SU-DHL-6 (cell line): Measurements from ENCODE around the gene LRRC4C.

Experiments
- H2AFZ ChIP-seq: fragments of 200-600 bp; sonication (generic); 2 replicates; pipeline ENCODE4 v1.6.1; 2014; ENCODE audit warnings: low read depth, mild to moderate bottlenecking, moderate library complexity, mixed read lengths, antibody characterized with exemption, low read length; ENCODE audit not compliant: severe bottlenecking
- H3F3A ChIP-seq: fragments of 200-600 bp; shearing (Covaris generic); 2 replicates; pipeline ENCODE4 v1.6.0; 2016; ENCODE audit warnings: antibody characterized with exemption, mild to moderate bottlenecking; ENCODE audit not compliant: insufficient read depth
- H3K27ac ChIP-seq: fragments of 200-600 bp; sonication (generic); 2 replicates; pipeline ENCODE4 v1.5.1; 2016; ENCODE audit warnings: low read depth, mild to moderate bottlenecking, low read length, moderate library complexity, mixed read lengths
- H3K27me3 ChIP-seq: fragments of 200-600 bp; sonication (generic), shearing (Covaris generic); 2 replicates; pipeline ENCODE4 v1.6.0; 2014; ENCODE audit warnings: mild to moderate bottlenecking, low read length
- H3K36me3 ChIP-seq: fragments of 200-600 bp; sonication (generic); 2 replicates; pipeline ENCODE4 v1.6.1; 2014; ENCODE audit warnings: mild to moderate bottlenecking, low read length, mixed read lengths
- H3K4me2 ChIP-seq: fragments of 300-600, 200-600 bp; shearing (Covaris generic), sonication (generic); 2 replicates; pipeline ENCODE4 v1.6.0; 2014; ENCODE audit warnings: low read length, low read depth, mild to moderate bottlenecking; ENCODE audit not compliant: poor library complexity, severe bottlenecking
- H3K4me3 ChIP-seq: fragments of 200-600 bp; sonication (generic); 2 replicates; pipeline ENCODE4 v1.5.1; 2014; ENCODE audit warnings: antibody characterized with exemption, low read length, mild to moderate bottlenecking, mixed read lengths; ENCODE audit not compliant: insufficient read depth, poor library complexity, severe bottlenecking
- H3K79me2 ChIP-seq: fragments of 200-600 bp; sonication (generic); 2 replicates; pipeline ENCODE4 v1.6.1; 2014; ENCODE audit warnings: mild to moderate bottlenecking, low read length, moderate library complexity; ENCODE audit not compliant: insufficient read depth
- H3K9ac ChIP-seq: fragments of 200-600 bp; sonication (generic); 2 replicates; pipeline ENCODE4 v1.7.0; 2014; ENCODE audit warnings: mild to moderate bottlenecking, low read length
- H3K9me2 ChIP-seq: fragments of 200-600 bp; sonication (generic); replicated peaks from 2 replicates; pipeline ENCODE4 v1.6.1; 2014; ENCODE audit warnings: low read length; ENCODE audit not compliant: insufficient read depth
- H3K9me3 ChIP-seq: fragments of 200-600 bp; sonication (generic); 2 replicates; pipeline ENCODE4 v1.6.1; 2014; ENCODE audit warnings: low read length, mixed read lengths; ENCODE audit not compliant: insufficient read depth
- H4K20me1 ChIP-seq: fragments of 200-600 bp; sonication (generic); 2 replicates; pipeline ENCODE4 v1.6.1; 2014; ENCODE audit warnings: low read depth, mild to moderate bottlenecking, antibody characterized with exemption, low read length, moderate library complexity, mixed read lengths
- EZH2phosphoT487 ChIP-seq: fragments of 200-600 bp; sonication (generic), shearing (Covaris generic); conservative IDR thresholded peaks from 2 replicates; pipeline ENCODE4 v1.6.1; 2018; ENCODE audit warnings: mild to moderate bottlenecking, antibody characterized with exemption, low read length, moderate library complexity, mixed read lengths
- TF ChIP-seq, protein P1 (sequence below): fragments of 200-600 bp; sonication (generic); IDR thresholded peaks from one replicate; pipeline ENCODE4 v1.5.1; 2017; ENCODE audit warnings: antibody characterized with exemption, mild to moderate bottlenecking, low read length, moderate library complexity; ENCODE audit not compliant: insufficient read depth, poor library complexity, severe bottlenecking

LRRC4C gene

DNA sequence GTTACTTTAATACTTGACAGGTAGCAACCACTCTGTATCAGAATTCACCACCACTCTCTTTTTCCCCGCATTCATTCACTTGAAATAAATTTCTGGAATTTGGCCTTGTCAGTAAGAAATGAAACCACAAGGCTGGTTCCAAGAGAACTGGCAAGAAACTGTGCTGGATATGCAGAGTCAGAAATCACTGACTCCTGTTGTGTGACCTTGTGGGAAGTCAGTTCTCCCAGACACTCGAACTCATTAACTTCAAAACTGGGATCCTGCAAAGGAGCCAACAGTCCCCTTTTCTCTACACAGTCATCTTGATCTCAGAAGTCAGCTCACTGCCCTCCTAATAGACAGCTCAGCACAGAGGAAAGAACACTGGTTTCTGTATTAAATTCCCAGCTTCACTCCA is 142.7 kb downstream of the LRRC4C start:
- no peaks in the 10 kb centered on the region for H3K9me3 ChIP-seq
- H3K27me3 ChIP-seq, result no peaks in the 10 kb centered on the region
- no peaks in the 10 kb centered on the region for H3K79me2 ChIP-seq
- H3K36me3 ChIP-seq, result no peaks in the 10 kb centered on the region
- no peaks in the 10 kb centered on the region for H3K9me2 ChIP-seq
- H3K4me2 ChIP-seq, result no peak overlapping the region
- H4K20me1 ChIP-seq, result no peaks in the 10 kb centered on the region
- H3F3A ChIP-seq, result no peaks in the 10 kb centered on the region
- TF ChIP-seq, protein P1, sequence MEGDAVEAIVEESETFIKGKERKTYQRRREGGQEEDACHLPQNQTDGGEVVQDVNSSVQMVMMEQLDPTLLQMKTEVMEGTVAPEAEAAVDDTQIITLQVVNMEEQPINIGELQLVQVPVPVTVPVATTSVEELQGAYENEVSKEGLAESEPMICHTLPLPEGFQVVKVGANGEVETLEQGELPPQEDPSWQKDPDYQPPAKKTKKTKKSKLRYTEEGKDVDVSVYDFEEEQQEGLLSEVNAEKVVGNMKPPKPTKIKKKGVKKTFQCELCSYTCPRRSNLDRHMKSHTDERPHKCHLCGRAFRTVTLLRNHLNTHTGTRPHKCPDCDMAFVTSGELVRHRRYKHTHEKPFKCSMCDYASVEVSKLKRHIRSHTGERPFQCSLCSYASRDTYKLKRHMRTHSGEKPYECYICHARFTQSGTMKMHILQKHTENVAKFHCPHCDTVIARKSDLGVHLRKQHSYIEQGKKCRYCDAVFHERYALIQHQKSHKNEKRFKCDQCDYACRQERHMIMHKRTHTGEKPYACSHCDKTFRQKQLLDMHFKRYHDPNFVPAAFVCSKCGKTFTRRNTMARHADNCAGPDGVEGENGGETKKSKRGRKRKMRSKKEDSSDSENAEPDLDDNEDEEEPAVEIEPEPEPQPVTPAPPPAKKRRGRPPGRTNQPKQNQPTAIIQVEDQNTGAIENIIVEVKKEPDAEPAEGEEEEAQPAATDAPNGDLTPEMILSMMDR, result no peak
- no peak for TF ChIP-seq EZH2phosphoT487
- H3K27ac ChIP-seq, result no peak overlapping the region
- H3K4me3 ChIP-seq, result no peak overlapping the region
- H2AFZ ChIP-seq, result no peak overlapping the region
- no peak overlapping the region for H3K9ac ChIP-seq

DNA sequence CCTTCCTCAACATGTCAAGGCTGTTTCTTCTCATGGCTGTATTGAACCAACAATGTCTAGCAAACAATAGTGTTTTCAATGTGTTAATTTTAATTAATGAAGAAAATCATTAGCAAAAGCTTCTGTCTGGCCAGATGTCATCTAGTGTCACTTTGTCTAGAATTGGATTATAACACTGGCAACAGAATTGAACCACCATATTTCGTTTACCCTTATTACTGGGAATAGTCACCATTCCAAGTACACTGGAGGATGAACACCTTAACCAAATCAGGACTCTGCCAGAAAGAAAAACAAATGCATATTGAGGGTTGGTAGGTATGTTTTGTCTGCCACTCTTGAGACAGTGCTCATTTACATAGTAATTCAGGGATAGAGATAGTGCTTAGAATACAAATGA is 146.2 kb downstream of the LRRC4C start:
- no peaks in the 10 kb centered on the region for H4K20me1 ChIP-seq
- no peaks in the 10 kb centered on the region for H3K27me3 ChIP-seq
- TF ChIP-seq, protein P1, result no peak
- TF ChIP-seq EZH2phosphoT487, result no peak
- no peaks in the 10 kb centered on the region for H3K36me3 ChIP-seq
- H3F3A ChIP-seq, result no peaks in the 10 kb centered on the region
- H3K9me2 ChIP-seq, result no peaks in the 10 kb centered on the region
- H3K9me3 ChIP-seq, result no peaks in the 10 kb centered on the region
- no peaks in the 10 kb centered on the region for H3K79me2 ChIP-seq
- H3K4me3 ChIP-seq, result no peak overlapping the region
- no peak overlapping the region for H3K4me2 ChIP-seq
- H2AFZ ChIP-seq, result no peak overlapping the region
- no peak overlapping the region for H3K9ac ChIP-seq
- H3K27ac ChIP-seq, result no peak overlapping the region

DNA sequence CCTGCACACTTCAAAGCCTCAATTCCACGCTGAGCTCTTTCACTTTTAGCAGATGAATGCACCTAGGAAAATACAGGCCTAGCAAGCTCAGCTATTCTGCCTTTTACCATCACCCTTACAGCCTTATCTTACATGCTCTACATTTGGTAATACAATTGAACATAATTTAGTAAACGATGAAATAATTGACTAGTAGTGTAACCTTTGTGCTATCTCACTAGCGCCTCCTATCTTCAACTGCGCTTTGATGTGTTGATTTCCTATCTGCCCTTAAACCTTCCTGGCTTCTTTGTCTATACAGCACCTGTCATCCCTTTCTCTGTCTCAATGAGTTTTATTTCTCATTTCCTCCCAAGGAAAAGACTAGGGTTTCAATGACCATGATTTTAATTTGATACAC is 149.7 kb downstream of the LRRC4C start:
- TF ChIP-seq EZH2phosphoT487, result no peak
- TF ChIP-seq, protein P1, result no peak
- Histone ChIP-seq H3K36me3 (no peaks in the 10 kb centered on the region), H3K9ac (no peak overlapping the region), H3K27ac (peak overlapping the region; percentile 55), H2AFZ (no peak overlapping the region), H3K9me2 (no peaks in the 10 kb centered on the region), H3F3A (no peaks in the 10 kb centered on the region), H4K20me1 (no peaks in the 10 kb centered on the region), H3K9me3 (no peaks in the 10 kb centered on the region), H3K4me3 (no peak overlapping the region), H3K27me3 (no peaks in the 10 kb centered on the region), H3K4me2 (peak overlapping the region; percentile 20), H3K79me2 (no peaks in the 10 kb centered on the region)
